ENCODE measurements around the gene TOR2A. TPM values are rescaled to one million over a fixed set of nuclear protein-coding genes. Genes with fewer than 3 reads are reported as not detected.

The TOR2A gene
- total and polyA plus RNA-seq, 4 donors = 8.8 to 30.8 (median 16.9) TPM

- H3K27me3 ChIP-seq (ENCODE audit: control insufficient read depth in 3 of 3, insufficient read depth in 3 of 3, low read length in 2 of 3) = peaks cover 0 to 16% (median 8%) of the 10 kb centered on the region in 3 donors
- no peak overlapping the region for H3K4me3 ChIP-seq
- DNase-seq = no peak
- 55 to 71% methylated on average over 79 to 86 of the region's 86 CpGs for WGBS, 2 donors
- H3K9me3 ChIP-seq (ENCODE audit: control insufficient read depth in 4 of 4, insufficient read depth in 3 of 4, low read length in 3 of 4) = peaks cover 0 to 3% (median 0%) of the 10 kb centered on the region in 4 donors
- peaks cover 0 to 23% (median 0%) of the 10 kb centered on the region in 4 donors for H3K36me3 ChIP-seq (ENCODE audit: control insufficient read depth in 4 of 4, insufficient read depth in 4 of 4, low read length in 4 of 4)
- H3K4me1 ChIP-seq (ENCODE audit: control insufficient read depth in 5 of 5, insufficient read depth in 5 of 5, low read length in 5 of 5) = peaks cover 0 to 8% (median 2%) of the 10 kb centered on the region in 5 donors
- H3K27ac ChIP-seq (ENCODE audit: low read depth in 1 of 2, low read length in 1 of 2) = peak overlapping the region in 1 of 2 donors; percentile 61
- no peak overlapping the region for H3K9ac ChIP-seq (ENCODE audit: insufficient read depth in 1 of 2, low read length in 2 of 2)
- TF ChIP-seq CTCF (IDR thresholded peaks at IDR 0.05; ENCODE audit: control extremely low read depth, extremely low read depth) = no peak
- ATAC-seq (ENCODE audit: insufficient read depth, low FRiP score) = no peak
Observed at GRCh38 chr9:127754099-127755060, 19.3 kb upstream of the TOR2A start.

GRCh38 chr9:127753622-127754021, 18.5 kb upstream of the TOR2A start:
- H3K4me3 ChIP-seq = no peak overlapping the region
- H3K36me3 ChIP-seq (ENCODE audit: control insufficient read depth in 4 of 4, insufficient read depth in 4 of 4, low read length in 4 of 4) = peaks cover 0 to 28% (median 0%) of the 10 kb centered on the region in 4 donors
- peaks cover 0 to 3% (median 0%) of the 10 kb centered on the region in 4 donors for H3K9me3 ChIP-seq (ENCODE audit: control insufficient read depth in 4 of 4, insufficient read depth in 3 of 4, low read length in 3 of 4)
- ATAC-seq (ENCODE audit: insufficient read depth, low FRiP score) (no peak), DNase-seq (no peak)
- H3K27ac ChIP-seq (ENCODE audit: low read depth in 1 of 2, low read length in 1 of 2) = peak overlapping the region in 1 of 2 donors; percentile 0
- TF ChIP-seq CTCF (IDR thresholded peaks at IDR 0.05; ENCODE audit: control extremely low read depth, extremely low read depth) = no peak
- 61 to 79% methylated on average over 8 of the region's 8 CpGs for WGBS, 2 donors
- no peak overlapping the region for H3K9ac ChIP-seq (ENCODE audit: insufficient read depth in 1 of 2, low read length in 2 of 2)
- H3K4me1 ChIP-seq (ENCODE audit: control insufficient read depth in 5 of 5, insufficient read depth in 5 of 5, low read length in 5 of 5) = peaks cover 0 to 9% (median 2%) of the 10 kb centered on the region in 5 donors
- peaks cover 0 to 16% (median 8%) of the 10 kb centered on the region in 3 donors for H3K27me3 ChIP-seq (ENCODE audit: control insufficient read depth in 3 of 3, insufficient read depth in 3 of 3, low read length in 2 of 3)

GRCh38 chr9:127753148-127753547, 18.1 kb upstream of the TOR2A start:
- Histone ChIP-seq H3K36me3 (ENCODE audit: control insufficient read depth in 4 of 4, insufficient read depth in 4 of 4, low read length in 4 of 4) (peaks cover 0 to 31% (median 0%) of the 10 kb centered on the region in 4 donors), H3K4me1 (ENCODE audit: control insufficient read depth in 5 of 5, insufficient read depth in 5 of 5, low read length in 5 of 5) (peaks cover 0 to 9% (median 2%) of the 10 kb centered on the region in 5 donors), H3K27me3 (ENCODE audit: control insufficient read depth in 3 of 3, insufficient read depth in 3 of 3, low read length in 2 of 3) (peaks cover 0 to 16% (median 8%) of the 10 kb centered on the region in 3 donors), H3K9me3 (ENCODE audit: control insufficient read depth in 4 of 4, insufficient read depth in 3 of 4, low read length in 3 of 4) (peaks cover 0 to 3% (median 0%) of the 10 kb centered on the region in 4 donors), H3K9ac (ENCODE audit: insufficient read depth in 1 of 2, low read length in 2 of 2) (no peak overlapping the region), H3K4me3 (no peak overlapping the region), H3K27ac (ENCODE audit: low read depth in 1 of 2, low read length in 1 of 2) (no peak overlapping the region)
- no peak for TF ChIP-seq CTCF (IDR thresholded peaks at IDR 0.05; ENCODE audit: control extremely low read depth, extremely low read depth)
- ATAC-seq (ENCODE audit: insufficient read depth, low FRiP score) = no peak
- WGBS, 2 donors = 83 to 86% methylated on average over 8 of the region's 8 CpGs
- no peak for DNase-seq
